HG03103 (cell line): ENCODE data around the gene C16orf86.

Source experiments
- ATAC-seq: cut with Tn5 transposase; IDR thresholded peaks from one replicate; pipeline ENCODE4 v1.9.1; 2021; ENCODE audit warnings: low read depth; ENCODE audit not compliant: unreplicated experiment

C16orf86 gene

DNA sequence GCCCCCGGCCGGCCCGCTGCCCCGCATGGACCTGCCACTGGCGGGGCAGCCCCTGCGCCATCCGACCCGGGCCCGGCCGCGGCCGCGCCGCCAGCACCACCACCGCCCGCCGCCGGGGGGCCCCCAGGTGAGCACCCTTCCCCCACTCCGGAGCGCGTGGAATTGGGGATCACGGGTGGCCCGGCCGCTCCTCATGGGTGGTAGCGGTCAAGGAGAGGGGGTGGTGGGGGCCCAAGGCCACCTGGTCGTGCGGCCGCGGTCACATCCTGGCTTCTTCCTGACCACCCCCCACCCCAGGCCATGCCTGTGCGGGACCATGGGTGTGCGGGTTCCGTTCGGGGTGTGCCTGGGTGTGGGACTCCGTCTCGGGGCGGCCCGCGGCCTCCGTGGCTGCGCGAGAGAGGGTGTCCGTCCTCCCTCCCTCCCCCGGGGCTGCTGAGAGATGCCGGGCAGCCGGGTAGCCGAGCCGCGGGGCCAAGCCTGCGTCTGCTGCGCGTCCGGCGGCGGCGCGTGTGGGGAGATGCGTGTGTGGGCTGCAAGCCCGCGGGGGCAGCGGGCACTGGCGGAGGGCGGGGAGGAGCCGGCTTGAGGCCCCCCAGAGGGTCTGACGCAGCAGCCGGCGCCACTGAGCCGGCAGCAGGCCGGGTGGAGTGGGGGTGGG, 13.4 kb upstream of the C16orf86 start:
- ATAC-seq = no peak

DNA sequence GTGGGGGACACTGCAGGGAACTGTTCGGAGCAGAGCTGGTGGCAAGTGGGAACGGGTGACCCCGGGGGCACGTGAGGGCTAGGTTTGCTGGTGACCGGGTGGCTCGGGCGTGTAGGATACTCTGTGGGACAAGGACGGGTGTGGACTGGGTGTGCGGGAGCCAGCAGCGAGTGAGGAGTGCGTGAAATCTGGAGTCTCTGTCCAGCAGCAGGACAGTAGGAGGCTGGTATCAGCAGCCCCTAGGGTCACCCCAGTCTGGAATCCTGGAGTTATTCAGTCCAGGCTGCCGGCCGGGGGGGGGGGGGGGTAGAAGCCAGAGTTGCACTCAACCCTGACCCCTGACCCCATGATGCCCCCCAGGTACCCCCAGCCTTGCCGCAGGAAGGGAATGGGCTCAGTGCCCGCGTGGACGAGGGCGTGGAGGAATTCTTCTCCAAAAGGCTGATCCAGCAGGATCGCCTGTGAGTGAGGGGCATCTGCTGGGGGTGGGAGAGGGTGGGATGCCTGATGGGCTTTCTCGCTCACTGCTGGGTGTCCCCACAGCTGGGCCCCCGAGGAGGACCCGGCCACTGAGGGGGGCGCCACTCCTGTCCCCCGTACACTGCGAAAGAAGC, 12.7 kb upstream of the C16orf86 start:
- no peak for ATAC-seq

DNA sequence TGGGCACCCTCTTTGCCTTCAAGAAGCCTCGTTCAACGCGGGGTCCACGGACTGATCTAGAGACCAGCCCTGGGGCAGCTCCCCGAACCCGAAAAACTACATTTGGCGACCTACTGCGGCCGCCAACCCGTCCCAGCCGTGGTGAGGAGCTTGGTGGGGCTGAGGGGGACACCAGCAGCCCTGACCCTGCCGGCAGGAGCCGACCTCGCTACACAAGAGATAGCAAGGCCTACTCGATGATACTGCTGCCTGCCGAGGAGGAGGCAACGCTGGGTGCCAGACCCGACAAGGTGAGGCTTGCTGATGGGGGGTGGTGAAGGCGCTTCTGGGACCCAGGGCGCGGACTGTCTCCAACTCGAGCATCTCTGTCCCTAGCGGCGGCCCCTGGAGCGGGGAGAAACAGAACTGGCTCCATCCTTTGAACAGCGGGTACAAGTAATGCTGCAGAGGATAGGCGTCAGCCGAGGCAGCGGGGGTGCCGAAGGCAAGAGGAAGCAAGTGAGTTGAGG, 12.2 kb upstream of the C16orf86 start:
- ATAC-seq = no peak

DNA sequence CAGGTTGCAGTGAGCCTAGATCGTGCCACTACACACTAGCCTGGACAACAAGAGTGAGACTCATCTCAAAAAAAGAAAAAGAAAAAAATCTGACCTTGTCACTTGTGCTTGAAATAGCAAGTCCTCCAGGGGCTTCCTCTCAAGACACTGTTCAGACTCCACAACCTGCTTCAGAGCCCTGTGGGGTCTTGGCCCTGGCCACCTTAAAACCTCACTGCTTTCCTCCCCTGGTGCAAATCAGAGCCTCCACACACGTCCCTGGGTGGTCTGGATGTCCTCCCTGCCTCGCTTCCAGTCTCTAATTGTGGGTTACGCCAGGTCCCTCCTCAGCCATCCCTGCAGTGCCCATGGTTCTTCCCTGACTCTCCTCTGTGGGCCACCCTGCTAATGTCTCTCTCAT, 11.3 kb upstream of the C16orf86 start:
- no peak for ATAC-seq

GRCh38 chr16:67656344-67657016, 10.1 kb upstream of the C16orf86 start:
- ATAC-seq = no peak

DNA sequence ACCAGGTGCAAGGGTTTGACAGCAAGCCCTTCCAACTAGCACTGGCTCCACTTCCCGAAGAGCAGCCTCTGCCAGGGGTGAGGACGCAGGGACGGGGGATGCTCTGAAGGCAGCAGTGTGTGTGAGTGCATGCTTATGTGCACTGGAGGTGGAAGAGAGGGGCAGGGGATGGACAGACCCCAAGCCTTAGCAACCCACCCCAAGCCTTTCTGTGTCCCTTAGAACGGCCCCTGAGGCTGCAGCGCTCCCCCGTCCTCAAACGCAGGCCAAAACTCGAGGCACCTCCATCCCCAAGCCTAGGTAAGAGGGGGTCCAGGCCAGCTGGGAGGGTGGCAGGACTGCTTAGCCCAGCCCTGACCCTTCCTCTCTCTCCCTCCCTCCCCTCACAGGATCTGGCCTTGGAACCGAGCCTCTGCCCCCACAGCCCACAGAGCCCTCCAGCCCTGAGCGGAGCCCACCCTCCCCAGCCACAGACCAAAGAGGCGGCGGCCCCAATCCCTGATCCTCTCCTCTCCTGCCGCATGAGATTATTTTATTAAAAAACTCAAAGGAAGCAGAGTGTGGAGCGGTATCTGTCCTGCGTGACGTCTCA, 9.5 kb upstream of the C16orf86 start:
- ATAC-seq = no peak

- ATAC-seq = no peak
Observed at GRCh38 chr16:67657751-67658518, 8.7 kb upstream of the C16orf86 start.

DNA sequence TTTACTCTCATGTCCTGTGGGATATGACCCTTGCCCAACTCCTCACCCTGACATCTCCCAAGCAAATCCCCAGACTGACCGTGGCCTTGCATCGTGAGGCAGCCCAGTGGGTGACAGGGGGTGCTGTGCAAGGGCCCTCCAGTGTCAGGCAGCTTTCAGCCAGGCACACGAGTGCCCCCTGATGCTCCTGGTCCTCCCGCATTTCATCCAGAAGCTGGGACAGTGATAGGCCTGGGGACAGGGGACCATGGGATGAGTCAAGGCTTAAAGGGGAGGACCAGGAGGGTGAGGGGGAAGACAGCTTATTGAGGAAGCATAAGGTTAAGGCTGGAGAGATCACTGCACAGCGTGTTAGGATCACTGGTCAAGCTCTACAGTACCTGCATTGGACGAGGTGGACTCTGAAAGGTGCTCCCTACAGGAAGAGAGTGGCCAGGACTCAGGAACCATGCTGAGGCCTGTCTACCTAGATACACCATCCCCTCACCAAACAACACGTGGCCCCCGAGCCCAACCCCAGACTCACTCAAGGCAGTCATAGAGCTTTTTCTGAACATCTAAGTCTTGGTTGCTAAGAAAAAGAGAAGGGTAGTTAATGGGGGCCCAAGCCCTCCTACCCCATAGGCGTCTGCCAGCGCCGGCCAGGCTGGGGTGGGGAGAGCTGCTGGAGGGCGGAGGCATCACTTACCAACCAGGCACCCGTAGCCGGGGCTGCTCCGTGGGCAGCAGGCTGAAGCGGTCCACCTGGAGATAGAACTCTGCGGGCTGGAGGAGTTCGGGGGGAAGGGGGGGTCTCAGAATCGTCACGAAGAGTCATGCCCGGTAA, 7.6 kb upstream of the C16orf86 start:
- no peak for ATAC-seq

GRCh38 chr16:67659675-67660563, 6.7 kb upstream of the C16orf86 start, which contains the start of gene ACD:
TSS of gene ACD (minus strand) at chr16:67660260. CDS start at chr16:67660220, 40 bp downstream.
- peak; percentile 49 for ATAC-seq

DNA sequence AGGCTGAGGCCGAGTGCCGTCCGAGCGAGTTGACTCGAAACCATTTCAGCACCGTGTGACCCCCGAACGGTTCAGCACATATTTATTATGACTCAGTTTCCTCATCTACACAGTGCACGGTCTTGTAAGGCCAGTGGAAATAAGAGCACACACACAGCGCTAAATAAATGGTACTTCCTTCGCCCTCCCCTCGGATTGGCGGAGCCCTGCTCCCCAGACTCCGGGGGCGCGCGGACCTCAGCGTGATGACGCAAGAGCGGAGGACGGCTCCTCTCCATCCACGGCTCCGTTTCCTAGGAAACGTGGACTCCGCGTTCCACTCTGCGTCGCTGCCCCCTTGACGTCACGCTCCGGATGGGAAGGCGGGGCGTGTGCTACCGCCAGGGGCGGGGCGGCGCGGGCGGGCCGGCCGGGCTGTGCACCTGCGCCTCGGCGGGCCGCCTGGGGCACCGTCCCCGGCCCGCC, 6.0 kb upstream of the C16orf86 start, which contains the start of gene PARD6A:
Gene PARD6A (plus strand): TSS at position 397 of the 465 bp plus-strand sequence. CDS start 79 bp downstream, outside the sequence.
- ATAC-seq = peak; percentile 60

GRCh38 chr16:67661101-67661761, 5.4 kb upstream of the C16orf86 start:
- ATAC-seq = no peak

- no peak for ATAC-seq
Observed at GRCh38 chr16:67661886-67662652, 4.5 kb upstream of the C16orf86 start.

DNA sequence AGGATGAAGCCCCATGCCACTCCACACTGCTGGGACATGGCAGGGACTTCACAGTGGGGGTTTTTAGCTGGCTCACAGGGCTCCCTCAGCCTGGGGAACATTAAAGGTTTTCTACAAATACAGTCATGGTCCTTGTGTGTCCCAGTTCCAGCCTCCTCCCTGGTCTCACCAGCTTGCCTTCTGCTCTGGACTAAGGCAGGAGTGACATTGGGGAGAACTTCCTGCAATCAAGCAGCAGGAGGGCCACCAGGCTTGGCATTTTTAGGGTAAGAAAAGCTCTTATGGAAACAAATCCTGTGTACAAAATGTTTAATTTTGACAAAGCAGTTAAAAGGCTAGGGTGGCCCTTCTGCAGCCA, 4.0 kb upstream of the C16orf86 start:
- no peak for ATAC-seq

- ATAC-seq = no peak
Observed at GRCh38 chr16:67663151-67663876, 3.3 kb upstream of the C16orf86 start.

- ATAC-seq = no peak
Observed at GRCh38 chr16:67663877-67664222, 2.8 kb upstream of the C16orf86 start.

DNA sequence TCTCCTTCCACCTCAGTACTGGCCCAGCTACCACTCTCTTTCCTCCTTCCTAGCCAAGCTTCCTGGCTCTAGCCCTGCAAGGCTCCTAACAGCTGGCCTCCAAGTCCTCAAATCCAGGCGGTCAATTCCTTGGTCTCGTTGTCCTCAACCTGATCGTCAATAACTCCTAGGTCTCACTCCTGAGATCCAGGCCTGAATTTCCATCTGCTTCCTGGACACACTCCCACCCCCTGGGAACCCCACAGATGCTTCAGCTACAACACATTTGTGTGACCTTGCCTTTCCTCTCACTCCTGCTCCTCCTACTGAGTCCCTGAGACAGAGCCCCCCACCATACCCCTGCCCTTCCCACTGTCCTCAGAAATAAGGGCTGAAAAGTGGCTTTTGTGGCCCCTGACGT, 2.4 kb upstream of the C16orf86 start:
- no peak for ATAC-seq

DNA sequence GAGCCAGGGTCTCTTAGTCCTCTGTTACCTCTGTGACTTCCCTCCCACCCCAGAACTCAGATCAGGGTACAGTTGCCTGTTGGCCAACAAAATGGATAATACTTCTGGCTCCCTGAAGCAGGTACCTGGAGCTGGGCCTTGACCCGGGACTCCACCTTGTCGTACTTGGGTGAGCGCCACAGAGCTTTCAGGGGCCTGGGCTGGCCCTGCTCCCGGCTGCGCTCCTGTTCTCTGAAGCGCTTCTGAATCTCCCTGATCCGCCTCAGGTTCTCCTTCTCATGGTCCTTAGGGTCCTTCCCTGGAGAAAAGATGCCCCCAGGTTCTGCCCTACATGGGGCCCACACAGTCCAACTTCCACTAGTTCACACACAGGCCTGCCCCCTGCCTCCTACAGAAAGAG, 1.7 kb upstream of the C16orf86 start:
- no peak for ATAC-seq
